Subcutaneous abdominal adipose tissue (tissue), 5 donors: ENCODE measurements around the gene ZFHX3.

Experiments
- H3K27ac ChIP-seq: one replicate; pipeline ENCODE4 v1.7.0; 2013; ENCODE audit warnings: low read depth, mild to moderate bottlenecking, inconsistent platforms, low read length, moderate library complexity
- H3K27me3 ChIP-seq, 5 donors: one replicate each; pipeline ENCODE4 v1.7.0; 2013; ENCODE audit warnings: low read length in 5 of 5, inconsistent platforms in 1 of 5; ENCODE audit not compliant: control insufficient read depth in 5 of 5, insufficient read depth in 4 of 5
- H3K36me3 ChIP-seq, 5 donors: one replicate each; pipeline ENCODE4 v1.7.0; 2013; ENCODE audit warnings: low read length in 5 of 5; ENCODE audit not compliant: control insufficient read depth in 5 of 5, insufficient read depth in 5 of 5
- H3K4me1 ChIP-seq, 5 donors: one replicate each; pipeline ENCODE4 v1.7.0; 2013; ENCODE audit warnings: low read length in 5 of 5, mild to moderate bottlenecking in 3 of 5, moderate library complexity in 1 of 5; ENCODE audit not compliant: control insufficient read depth in 5 of 5, insufficient read depth in 5 of 5
- H3K4me3 ChIP-seq, 5 donors: one replicate each; pipeline ENCODE4 v1.7.0; 2013; ENCODE audit warnings: low read length in 5 of 5, low read depth in 1 of 5
- H3K9ac ChIP-seq, 5 donors: one replicate each; pipeline ENCODE4 v1.7.0; 2013; ENCODE audit warnings: low read length in 5 of 5, mild to moderate bottlenecking in 4 of 5, moderate library complexity in 3 of 5
- H3K9me3 ChIP-seq, 5 donors: one replicate each; pipeline ENCODE4 v1.7.0; 2013; ENCODE audit warnings: low read length in 5 of 5; ENCODE audit not compliant: control insufficient read depth in 5 of 5
- donor health status: healthy.
- donor health status: healthy.
- donor health status: healthy.
- donor health status: healthy.
- donor health status: healthy.

The ZFHX3 gene

GRCh38 chr16:72838586-72838910 lies 209.4 kb downstream of the ZFHX3 start:
- Histone ChIP-seq H3K9me3 (no peaks in the 10 kb centered on the region), H3K4me1 (peaks cover 4 to 17% (median 12%) of the 10 kb centered on the region in 5 donors), H3K36me3 (peaks cover 0 to 2% (median 0%) of the 10 kb centered on the region in 5 donors), H3K4me3 (no peak overlapping the region), H3K9ac (no peak overlapping the region), H3K27me3 (no peaks in the 10 kb centered on the region), H3K27ac (no peak overlapping the region)

- no peaks in the 10 kb centered on the region for H3K9me3 ChIP-seq
- H3K4me1 ChIP-seq = peaks cover 4 to 17% (median 12%) of the 10 kb centered on the region in 5 donors
- peaks cover 0 to 2% (median 0%) of the 10 kb centered on the region in 5 donors for H3K36me3 ChIP-seq
- no peak overlapping the region for H3K9ac ChIP-seq
- H3K4me3 ChIP-seq = no peak overlapping the region
- no peak overlapping the region for H3K27ac ChIP-seq
- no peaks in the 10 kb centered on the region for H3K27me3 ChIP-seq
Measured at GRCh38 chr16:72837846-72838585, 209.9 kb downstream of the ZFHX3 start.

- Histone ChIP-seq H3K9me3 (no peaks in the 10 kb centered on the region), H3K36me3 (peaks cover 0 to 2% (median 0%) of the 10 kb centered on the region in 5 donors), H3K27ac (no peak overlapping the region), H3K4me3 (no peak overlapping the region), H3K9ac (peak overlapping the region in 1 of 5 donors; percentile 38), H3K4me1 (peaks cover 4 to 22% (median 12%) of the 10 kb centered on the region in 5 donors), H3K27me3 (no peaks in the 10 kb centered on the region)
Measured at GRCh38 chr16:72836985-72837384, 210.9 kb downstream of the ZFHX3 start.

GRCh38 chr16:72836181-72836580 lies 211.7 kb downstream of the ZFHX3 start:
- no peak overlapping the region for H3K9ac ChIP-seq
- peaks cover 0 to 2% (median 0%) of the 10 kb centered on the region in 5 donors for H3K36me3 ChIP-seq
- H3K4me3 ChIP-seq = no peak overlapping the region
- no peaks in the 10 kb centered on the region for H3K27me3 ChIP-seq
- H3K9me3 ChIP-seq = no peaks in the 10 kb centered on the region
- H3K4me1 ChIP-seq = peaks cover 4 to 16% (median 8%) of the 10 kb centered on the region in 5 donors
- H3K27ac ChIP-seq = no peak overlapping the region

GRCh38 chr16:72835086-72835485 lies 212.8 kb downstream of the ZFHX3 start:
- Histone ChIP-seq H3K9ac (no peak overlapping the region), H3K36me3 (peaks cover 0 to 2% (median 0%) of the 10 kb centered on the region in 5 donors), H3K27ac (no peak overlapping the region), H3K9me3 (no peaks in the 10 kb centered on the region), H3K4me1 (peaks cover 0 to 5% (median 0%) of the 10 kb centered on the region in 5 donors), H3K27me3 (no peaks in the 10 kb centered on the region), H3K4me3 (no peak overlapping the region)

GRCh38 chr16:72834499-72834898 lies 213.4 kb downstream of the ZFHX3 start:
- H3K9me3 ChIP-seq = no peaks in the 10 kb centered on the region
- no peaks in the 10 kb centered on the region for H3K27me3 ChIP-seq
- H3K4me1 ChIP-seq = peaks cover 0 to 5% (median 0%) of the 10 kb centered on the region in 5 donors
- H3K36me3 ChIP-seq = peaks cover 0 to 4% (median 2%) of the 10 kb centered on the region in 5 donors
- no peak overlapping the region for H3K4me3 ChIP-seq
- H3K27ac ChIP-seq = no peak overlapping the region
- no peak overlapping the region for H3K9ac ChIP-seq

- Histone ChIP-seq H3K27ac (no peak overlapping the region), H3K27me3 (no peaks in the 10 kb centered on the region), H3K4me3 (no peak overlapping the region), H3K9ac (no peak overlapping the region), H3K9me3 (no peaks in the 10 kb centered on the region), H3K36me3 (peaks cover 0 to 8% (median 7%) of the 10 kb centered on the region in 5 donors), H3K4me1 (peaks cover 0 to 5% (median 0%) of the 10 kb centered on the region in 5 donors)
Measured at GRCh38 chr16:72833969-72834368, 214.0 kb downstream of the ZFHX3 start.

GRCh38 chr16:72833482-72833881 lies 214.4 kb downstream of the ZFHX3 start:
- Histone ChIP-seq H3K9ac (no peak overlapping the region), H3K9me3 (no peaks in the 10 kb centered on the region), H3K27ac (no peak overlapping the region), H3K27me3 (no peaks in the 10 kb centered on the region), H3K4me3 (no peak overlapping the region), H3K4me1 (peaks cover 0 to 5% (median 0%) of the 10 kb centered on the region in 5 donors), H3K36me3 (peaks cover 0 to 10% (median 7%) of the 10 kb centered on the region in 5 donors)

GRCh38 chr16:72832621-72833248 lies 215.2 kb downstream of the ZFHX3 start:
- Histone ChIP-seq H3K27me3 (no peaks in the 10 kb centered on the region), H3K9me3 (no peaks in the 10 kb centered on the region), H3K27ac (no peak overlapping the region), H3K4me3 (no peak overlapping the region), H3K4me1 (peaks cover 0 to 8% (median 0%) of the 10 kb centered on the region in 5 donors), H3K9ac (no peak overlapping the region), H3K36me3 (peaks cover 0 to 10% (median 8%) of the 10 kb centered on the region in 5 donors)
